Keratinocyte (primary cell): Measurements from ENCODE around the gene LTBP3. TPM values are rescaled to one million over a fixed set of nuclear protein-coding genes. Genes with fewer than 3 reads are reported as not detected.

Experiments used
- DNase-seq: peaks from one replicate; pipeline ENCODE4 v3.0.0-alpha.2; 2011; ENCODE audit warnings: low read depth, missing footprints, low spot score
- FAIRE-seq: peaks from 2 replicates; lab custom pipeline; 2011; peaks lifted over from hg19 to GRCh38; lab: Jason Lieb, UNC
- H2AFZ ChIP-seq: 2 replicates; pipeline ENCODE4 v1.6.0; 2012; ENCODE audit warnings: low read length, control low read depth, inconsistent platforms; ENCODE audit not compliant: control insufficient read depth
- H3K27ac ChIP-seq: 2 replicates; pipeline ENCODE4 v1.5.1; 2011; ENCODE audit warnings: low read length; ENCODE audit not compliant: control insufficient read depth, insufficient read depth
- H3K27me3 ChIP-seq: 3 replicates; pipeline ENCODE4 v1.6.0; 2011; ENCODE audit warnings: low read length; ENCODE audit not compliant: control insufficient read depth, insufficient read depth; ENCODE audit errors: extremely low read depth
- H3K36me3 ChIP-seq, 2 experiments: 2 replicates in 1 of 2; 3 replicates in 1 of 2; pipeline ENCODE4 v1.5.1; 2011; ENCODE audit warnings: low read length in 2 of 2, mild to moderate bottlenecking in 1 of 2; ENCODE audit not compliant: control insufficient read depth in 2 of 2, insufficient read depth in 2 of 2; ENCODE audit errors: extremely low read depth in 1 of 2
- H3K4me1 ChIP-seq: 3 replicates; pipeline ENCODE4 v1.5.1; 2011; ENCODE audit warnings: low read length; ENCODE audit not compliant: control insufficient read depth, insufficient read depth; ENCODE audit errors: extremely low read depth
- H3K4me2 ChIP-seq: 3 replicates; pipeline ENCODE4 v1.6.0; 2011; ENCODE audit warnings: low read depth, low read length; ENCODE audit not compliant: control insufficient read depth, insufficient read depth; ENCODE audit errors: extremely low read depth
- H3K4me3 ChIP-seq, 3 experiments: fragments of 200-600 bp in 1 of 3; sonication (generic) in 1 of 3; 2 replicates in 2 of 3; 3 replicates in 1 of 3; pipeline ENCODE4 v1.5.1; 2011 to 2016; ENCODE audit warnings: low read length in 3 of 3, mild to moderate bottlenecking in 3 of 3, control low read depth in 2 of 3, inconsistent platforms in 1 of 3, low read depth in 1 of 3, mixed read lengths in 1 of 3, mixed run types in 1 of 3, moderate library complexity in 1 of 3; ENCODE audit not compliant: control insufficient read depth in 2 of 3, insufficient read depth in 2 of 3; ENCODE audit errors: extremely low read depth in 1 of 3
- H3K79me2 ChIP-seq: 2 replicates; pipeline ENCODE4 v1.6.0; 2012; ENCODE audit warnings: low read length; ENCODE audit not compliant: control insufficient read depth, insufficient read depth
- H3K9ac ChIP-seq: 3 replicates; pipeline ENCODE4 v1.6.0; 2011; ENCODE audit warnings: low read length; ENCODE audit not compliant: control insufficient read depth, insufficient read depth; ENCODE audit errors: extremely low read depth
- H3K9me1 ChIP-seq: 3 replicates; pipeline ENCODE4 v1.6.0; 2011; ENCODE audit warnings: low read length; ENCODE audit not compliant: control insufficient read depth, insufficient read depth; ENCODE audit errors: extremely low read depth
- H3K9me3 ChIP-seq: 2 replicates; pipeline ENCODE4 v1.5.1; 2012; ENCODE audit warnings: low read depth, low read length; ENCODE audit not compliant: control insufficient read depth
- H4K20me1 ChIP-seq: 3 replicates; pipeline ENCODE4 v1.6.0; 2011; ENCODE audit warnings: low read length; ENCODE audit not compliant: control insufficient read depth, insufficient read depth; ENCODE audit errors: extremely low read depth
- EZH2 ChIP-seq: IDR thresholded peaks from one replicate; pipeline ENCODE4 v1.6.1; 2012; ENCODE audit warnings: inconsistent platforms, mild to moderate bottlenecking, low read length, moderate library complexity
- dilution Hi-C: fragments of 300-500 bp; cut with MboI; formaldehyde crosslinking; loops from one replicate; pipeline ENCODE4 v1.7.0; 2020; ENCODE audit warnings: low sequenced_read_pairs; ENCODE audit not compliant: extremely low pct_ligation_motif_present
- polyA plus RNA-seq, 5 experiments: library from polyadenylated mRNA; depleted of rRNA in 3 of 5; stranded (reverse) in 3 of 5; stranded (forward) in 1 of 5; unstranded in 1 of 5; fragments of >200 nt; gene quantifications; 1 replicate in 1 of 5; 2 replicates in 3 of 5; 3 replicates in 1 of 5; pipeline versions ENCODE4 v1.2.1 to v1.2.3, GENCODE V29; 2011 to 2012; ENCODE audit warnings: missing spikeins in 2 of 5, low read depth in 1 of 5, low replicate concordance in 1 of 5
- TF ChIP-seq, protein P1 (sequence below), 3 experiments: IDR thresholded peaks in 1 of 3; conservative IDR thresholded peaks in 1 of 3; optimal IDR thresholded peaks in 1 of 3; 2 replicates in 2 of 3; 3 replicates in 1 of 3; pipeline versions ENCODE3 to v1.5.1; 2011; ENCODE audit warnings: low read length in 3 of 3, mild to moderate bottlenecking in 3 of 3, moderate library complexity in 2 of 3, control low read depth in 1 of 3, inconsistent platforms in 1 of 3; ENCODE audit not compliant: insufficient read depth in 2 of 3; ENCODE audit errors: extremely low read depth in 1 of 3

The LTBP3 gene
- polyA plus RNA-seq, 1 donor (not counting 4 experiments of a cell fraction or from before 2014, with no cell fraction given) = 9.1 TPM

DNA sequence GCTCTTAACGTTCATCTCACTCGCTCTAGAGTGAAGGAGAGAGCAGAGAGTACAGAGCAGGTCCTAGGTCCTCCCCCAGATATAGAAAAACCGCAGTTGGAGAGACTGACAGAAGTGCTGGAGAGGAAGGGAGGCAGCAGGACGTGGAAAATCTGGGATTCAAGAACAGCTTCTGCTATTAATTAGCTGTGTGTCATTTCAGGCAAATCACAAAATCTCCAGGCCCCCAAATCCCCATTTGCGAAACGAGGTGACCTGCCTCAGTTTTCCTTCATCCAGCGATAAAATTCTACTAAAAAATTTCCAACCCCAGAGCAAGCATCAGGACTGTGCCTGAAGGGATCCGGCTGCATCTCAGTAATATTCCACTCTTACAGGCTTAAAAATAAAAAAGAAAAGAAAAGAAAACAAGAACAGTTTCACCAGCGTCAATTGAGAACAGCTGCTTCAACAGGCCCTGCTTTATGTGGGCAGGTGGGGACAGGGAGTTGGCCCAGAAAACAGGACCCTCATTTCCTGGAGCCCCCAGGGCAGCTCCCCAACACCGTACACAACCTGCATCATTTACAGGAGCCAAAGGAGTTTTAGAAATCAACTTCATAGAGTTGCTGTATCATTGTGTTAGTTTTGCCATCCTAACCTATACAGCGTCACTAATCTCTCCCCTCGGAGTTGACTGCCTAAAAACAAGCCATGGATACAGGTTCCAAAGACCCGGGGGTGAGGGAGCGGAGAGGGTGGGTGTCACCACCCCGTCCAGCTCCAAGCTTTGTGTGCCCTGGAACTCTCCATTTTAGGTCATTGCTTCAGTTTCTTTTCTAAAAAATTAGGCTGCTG, 61.6 kb downstream of the LTBP3 start:
- Histone ChIP-seq H2AFZ (peak overlapping the region; percentile 47), H3K9ac (peak overlapping the region; percentile 83), H3K9me1 (no peaks in the 10 kb centered on the region), H3K27ac (peak overlapping the region; percentile 99), H3K36me3 (peaks cover 2 to 13% of the 10 kb centered on the region in 2 experiments), H3K79me2 (peaks cover 47% of the 10 kb centered on the region), H3K4me2 (peak overlapping the region; percentile 95), H3K4me3 (peak overlapping the region in 2 of 3 experiments; percentile 61 to 63), H3K9me3 (no peaks in the 10 kb centered on the region), H3K4me1 (peaks cover 59% of the 10 kb centered on the region), H4K20me1 (peaks cover 23% of the 10 kb centered on the region), H3K27me3 (no peaks in the 10 kb centered on the region)
- dilution Hi-C loops = no loop called here
- FAIRE-seq = no peak
- TF ChIP-seq EZH2 = no peak
- TF ChIP-seq, protein P1, sequence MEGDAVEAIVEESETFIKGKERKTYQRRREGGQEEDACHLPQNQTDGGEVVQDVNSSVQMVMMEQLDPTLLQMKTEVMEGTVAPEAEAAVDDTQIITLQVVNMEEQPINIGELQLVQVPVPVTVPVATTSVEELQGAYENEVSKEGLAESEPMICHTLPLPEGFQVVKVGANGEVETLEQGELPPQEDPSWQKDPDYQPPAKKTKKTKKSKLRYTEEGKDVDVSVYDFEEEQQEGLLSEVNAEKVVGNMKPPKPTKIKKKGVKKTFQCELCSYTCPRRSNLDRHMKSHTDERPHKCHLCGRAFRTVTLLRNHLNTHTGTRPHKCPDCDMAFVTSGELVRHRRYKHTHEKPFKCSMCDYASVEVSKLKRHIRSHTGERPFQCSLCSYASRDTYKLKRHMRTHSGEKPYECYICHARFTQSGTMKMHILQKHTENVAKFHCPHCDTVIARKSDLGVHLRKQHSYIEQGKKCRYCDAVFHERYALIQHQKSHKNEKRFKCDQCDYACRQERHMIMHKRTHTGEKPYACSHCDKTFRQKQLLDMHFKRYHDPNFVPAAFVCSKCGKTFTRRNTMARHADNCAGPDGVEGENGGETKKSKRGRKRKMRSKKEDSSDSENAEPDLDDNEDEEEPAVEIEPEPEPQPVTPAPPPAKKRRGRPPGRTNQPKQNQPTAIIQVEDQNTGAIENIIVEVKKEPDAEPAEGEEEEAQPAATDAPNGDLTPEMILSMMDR (optimal IDR thresholded peaks at IDR 0.05 in 1 of 3, IDR thresholded peaks at IDR 0.05 in 1 of 3, conservative IDR thresholded peaks at IDR 0.05 in 1 of 3; ENCODE audit: extremely low read depth in 1 of 3, insufficient read depth in 2 of 3, low read length in 3 of 3) = no peak
- no peak for DNase-seq

DNA sequence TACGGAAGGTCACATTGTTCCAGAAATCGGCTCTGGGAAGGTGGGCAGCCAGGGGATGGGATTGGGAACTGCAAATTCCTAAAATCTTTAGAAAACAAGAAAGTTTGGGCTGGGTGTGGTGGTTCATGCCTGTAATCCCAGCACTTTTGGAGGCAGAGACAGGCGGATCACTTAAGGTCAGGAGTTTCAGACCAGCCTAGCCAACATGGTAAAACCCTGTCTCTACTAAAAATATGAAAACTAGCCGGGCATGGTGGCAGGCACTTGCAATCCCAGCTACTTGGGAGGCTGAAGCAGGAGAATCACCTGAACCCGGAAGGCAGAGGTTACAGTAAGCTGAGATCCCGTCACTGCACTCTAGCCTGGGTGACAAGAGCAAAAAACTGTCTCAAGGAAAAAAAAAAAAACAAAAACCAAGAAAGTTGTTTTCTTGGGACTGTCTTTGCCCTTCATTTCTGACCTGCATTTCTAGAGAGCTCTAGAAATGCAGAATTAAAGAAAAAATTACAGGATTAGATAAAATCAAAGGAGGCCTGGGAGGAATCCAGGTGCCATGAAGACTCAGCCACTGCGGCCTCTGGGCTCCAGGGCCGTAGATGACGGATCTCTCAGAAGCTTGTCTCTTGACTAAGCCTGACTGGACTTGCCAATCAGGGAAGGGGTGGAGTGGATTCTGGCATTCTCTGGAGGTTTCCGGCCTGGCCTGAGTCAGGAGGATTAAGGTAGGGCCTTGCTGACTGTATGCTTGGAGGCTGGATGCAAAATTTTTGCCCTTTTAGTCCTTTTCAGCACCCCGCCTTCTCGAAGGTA, 64.6 kb downstream of the LTBP3 start:
- dilution Hi-C loops = no loop called here
- TF ChIP-seq EZH2 = no peak
- TF ChIP-seq, protein P1 (optimal IDR thresholded peaks at IDR 0.05 in 1 of 3, IDR thresholded peaks at IDR 0.05 in 1 of 3, conservative IDR thresholded peaks at IDR 0.05 in 1 of 3; ENCODE audit: extremely low read depth in 1 of 3, insufficient read depth in 2 of 3, low read length in 3 of 3) = no peak
- peaks cover 87% of the 10 kb centered on the region for H3K4me1 ChIP-seq
- H3K4me3 ChIP-seq = peak overlapping the region in 2 of 3 experiments; percentile 6 to 44
- H2AFZ ChIP-seq = no peak overlapping the region
- peak overlapping the region; percentile 78 for H3K4me2 ChIP-seq
- no peaks in the 10 kb centered on the region for H3K27me3 ChIP-seq
- H4K20me1 ChIP-seq = no peaks in the 10 kb centered on the region
- DNase-seq (no peak), FAIRE-seq (peak; percentile 23)
- peak overlapping the region; percentile 94 for H3K27ac ChIP-seq
- no peaks in the 10 kb centered on the region for H3K36me3 ChIP-seq
- peaks cover 21% of the 10 kb centered on the region for H3K79me2 ChIP-seq
- peak overlapping the region; percentile 84 for H3K9ac ChIP-seq
- H3K9me1 ChIP-seq = peaks cover 4% of the 10 kb centered on the region
- no peaks in the 10 kb centered on the region for H3K9me3 ChIP-seq
